GM19240 (cell line): ENCODE measurements around the gene SIRT2.
"Not testable (repeated sequence)": the region's sequence is repeated elsewhere in the genome, so short reads cannot be mapped to it uniquely, and the experiment has no call there.

ENCODE experiments used
- DNase-seq: peaks from one replicate; pipeline ENCODE4 v3.0.0; 2011; ENCODE audit warnings: low spot score; ENCODE audit not compliant: insufficient read length

SIRT2 gene

DNA sequence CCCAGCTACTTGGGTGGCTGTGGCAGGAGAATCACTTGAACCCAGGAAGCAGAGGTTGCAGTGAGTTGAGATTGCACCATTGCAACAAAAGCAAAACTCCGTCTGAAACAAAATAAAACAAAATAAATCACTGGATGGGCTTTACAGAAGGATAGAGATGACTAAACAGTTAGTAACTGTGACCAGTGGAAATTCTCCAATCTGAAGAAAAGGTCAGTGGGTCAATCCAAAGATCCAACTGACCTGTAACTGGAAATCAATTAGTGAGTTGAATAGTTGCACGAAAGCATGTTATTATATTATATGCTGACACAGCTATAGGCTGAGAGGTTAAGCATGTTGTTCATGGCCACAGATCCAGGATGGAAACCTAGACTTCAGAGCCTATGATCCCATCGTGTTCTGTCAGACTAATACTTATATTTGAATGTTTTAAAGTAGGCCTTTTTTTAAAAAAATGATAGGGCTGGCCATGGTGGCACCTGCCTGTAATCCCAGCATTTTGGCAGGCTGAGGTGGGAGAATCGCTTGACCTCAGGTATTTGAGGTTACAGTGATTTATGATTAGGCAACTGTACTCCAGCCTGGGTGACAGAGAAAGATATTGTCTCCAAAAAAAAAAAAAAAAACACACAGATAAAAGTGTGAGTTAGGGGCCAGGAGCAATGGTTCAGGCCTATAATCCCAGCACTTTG, 69.2 kb downstream of the SIRT2 start:
- DNase-seq = no peak

GRCh38 chr19:38829203-38829602, 70.2 kb downstream of the SIRT2 start:
- DNase-seq = not testable (repeated sequence)
